SJCRH30 (cell line): Measurements from ENCODE around the gene VSIG2. TPM values are rescaled to one million over a fixed set of nuclear protein-coding genes. Genes with fewer than 3 reads are reported as not detected.

Experiments used
- DNase-seq, 2 experiments: peaks; one replicate each; pipeline ENCODE4 v3.0.0-alpha.2; 2015 to 2020
- H3K27ac ChIP-seq: fragments of 250-450 bp; sonication (Bioruptor Pico); 2 replicates; pipeline ENCODE4 v1.5.1; 2020; ENCODE audit warnings: mild to moderate bottlenecking, moderate library complexity
- H3K27me3 ChIP-seq: fragments of 250-450 bp; sonication (Bioruptor Pico); 2 replicates; pipeline ENCODE4 v1.5.1; 2020; ENCODE audit warnings: mild to moderate bottlenecking, moderate library complexity
- H3K36me3 ChIP-seq: fragments of 250-450 bp; sonication (Bioruptor Pico); 2 replicates; pipeline ENCODE4 v1.5.1; 2020; ENCODE audit warnings: mild to moderate bottlenecking, moderate library complexity
- H3K4me1 ChIP-seq: fragments of 250-450 bp; sonication (Bioruptor Pico); 2 replicates; pipeline ENCODE4 v1.5.1; 2020; ENCODE audit warnings: mild to moderate bottlenecking, moderate library complexity
- H3K4me3 ChIP-seq: fragments of 250-450 bp; sonication (Bioruptor Pico); 2 replicates; pipeline ENCODE4 v1.5.1; 2020; ENCODE audit warnings: mild to moderate bottlenecking, moderate library complexity
- H3K9me3 ChIP-seq: fragments of 250-450 bp; sonication (Bioruptor Pico); replicated peaks from 2 replicates; pipeline ENCODE4 v1.5.1; 2020; ENCODE audit warnings: mild to moderate bottlenecking, moderate library complexity
- total RNA-seq: library from RNA; depleted of rRNA; stranded (reverse); fragments of >200 nt; shearing (Covaris generic); gene quantifications from 2 replicates; pipeline ENCODE4 v1.2.3, GENCODE V29; 2014

Gene VSIG2
- total RNA-seq, 1 experiment from 2014 or later = not detected

DNA sequence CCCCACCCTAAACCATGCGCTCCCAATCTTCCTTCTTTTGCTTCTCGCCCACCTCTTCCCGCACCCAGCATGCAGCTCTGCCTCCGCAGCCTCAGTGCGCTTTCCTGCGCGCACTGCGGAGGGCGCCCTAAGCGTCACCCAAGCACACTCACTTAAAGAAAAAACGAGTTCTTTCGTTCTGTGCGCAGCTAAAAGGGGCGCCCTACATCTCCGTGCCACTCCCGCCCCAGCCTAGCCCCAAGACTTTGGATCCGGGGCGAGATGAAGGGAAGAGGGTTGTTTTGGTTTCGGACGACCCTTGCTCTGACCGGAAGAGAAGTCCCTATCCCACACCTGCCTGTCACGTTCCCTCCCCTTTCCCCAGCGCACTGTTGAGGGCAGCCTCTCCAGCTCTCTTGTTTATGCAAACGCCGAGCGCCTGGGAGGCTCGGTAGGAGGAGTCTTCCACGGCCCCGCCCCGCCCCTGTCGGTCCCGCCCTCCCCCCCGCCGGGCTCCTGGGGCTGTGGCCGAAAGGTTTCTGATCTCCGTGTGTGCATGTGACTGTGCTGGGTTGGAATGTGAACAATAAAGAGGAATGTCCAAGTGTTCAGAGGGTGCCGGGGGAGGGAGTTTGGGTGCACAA lies 5.3 kb downstream of the VSIG2 start:
- DNase-seq = no peak
- no peaks in the 10 kb centered on the region for H3K27me3 ChIP-seq
- no peak overlapping the region for H3K27ac ChIP-seq

DNA sequence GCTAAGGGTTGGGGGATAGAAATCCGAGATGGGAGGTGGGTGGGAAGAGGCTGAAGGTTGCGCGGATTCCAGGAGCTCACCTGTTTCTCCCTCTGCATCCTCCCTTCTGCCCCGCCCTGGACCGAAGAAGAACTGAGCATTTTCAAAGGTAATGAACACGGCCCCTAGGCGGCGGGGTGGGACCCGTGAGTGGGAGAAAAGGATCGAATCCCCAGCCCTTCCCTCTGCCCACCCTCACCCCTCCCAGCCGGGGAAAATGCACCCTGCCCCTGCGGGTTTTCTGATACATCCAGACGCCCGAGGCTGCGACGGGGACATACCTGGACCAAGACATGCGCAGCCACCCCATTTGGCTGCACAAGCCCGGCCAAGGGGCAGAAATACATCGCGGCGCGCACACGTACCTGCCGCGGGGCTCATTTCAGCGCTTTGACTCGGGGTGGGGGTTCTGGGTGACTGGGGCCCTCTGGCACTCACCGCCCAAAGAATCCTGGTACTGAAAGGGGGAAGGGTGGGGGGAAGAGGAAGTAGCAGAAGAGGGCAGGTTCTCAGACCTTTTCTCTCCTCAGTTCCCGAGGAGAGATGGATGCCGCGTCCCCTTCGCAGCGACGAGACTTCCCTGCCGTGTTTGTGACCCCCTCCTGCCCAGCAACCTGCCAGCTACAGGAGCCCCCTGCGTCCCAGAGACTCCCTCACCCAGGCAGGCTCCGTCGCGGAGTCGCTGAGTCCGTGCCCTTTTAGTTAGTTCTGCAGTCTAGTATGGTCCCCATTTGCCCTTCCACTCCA lies 6.0 kb downstream of the VSIG2 start:
- H3K27ac ChIP-seq = no peak overlapping the region
- H3K4me1 ChIP-seq = no peaks in the 10 kb centered on the region
- no peaks in the 10 kb centered on the region for H3K36me3 ChIP-seq
- DNase-seq = no peak
- no peaks in the 10 kb centered on the region for H3K27me3 ChIP-seq
- no peaks in the 10 kb centered on the region for H3K9me3 ChIP-seq
- no peak overlapping the region for H3K4me3 ChIP-seq

More for the DNA sequence above, 5.3 kb downstream of the VSIG2 start:
- Histone ChIP-seq H3K9me3 (no peaks in the 10 kb centered on the region), H3K4me1 (no peaks in the 10 kb centered on the region), H3K36me3 (no peaks in the 10 kb centered on the region), H3K4me3 (no peak overlapping the region)

- DNase-seq = no peak
- Histone ChIP-seq H3K27me3 (no peaks in the 10 kb centered on the region), H3K27ac (no peak overlapping the region), H3K4me3 (no peak overlapping the region), H3K36me3 (no peaks in the 10 kb centered on the region), H3K4me1 (no peaks in the 10 kb centered on the region), H3K9me3 (no peaks in the 10 kb centered on the region)
Observed at GRCh38 chr11:124745270-124745834, 6.7 kb downstream of the VSIG2 start.

DNA sequence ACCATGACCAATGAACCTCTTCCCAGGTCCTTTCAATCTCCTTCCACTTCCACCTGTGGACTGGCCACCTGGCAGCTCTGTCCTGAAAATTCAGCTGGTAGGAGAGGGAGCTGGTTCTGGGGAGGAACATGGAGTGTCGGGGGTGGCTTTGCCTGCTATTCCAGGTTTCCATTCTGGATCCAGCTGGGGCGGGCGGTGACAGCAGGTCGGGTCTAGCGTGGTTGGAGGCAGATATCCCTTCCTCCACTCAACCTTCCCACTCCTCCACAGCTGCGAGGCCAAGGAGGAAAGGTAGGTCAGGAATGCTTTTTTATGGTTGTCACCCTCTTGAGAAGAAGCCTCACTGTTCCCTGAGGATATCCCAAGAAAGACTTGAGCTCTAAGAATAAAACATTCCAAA lies 9.0 kb downstream of the VSIG2 start:
- Histone ChIP-seq H3K9me3 (no peaks in the 10 kb centered on the region), H3K36me3 (no peaks in the 10 kb centered on the region), H3K27ac (no peak overlapping the region), H3K27me3 (0 out of 2 replicates have a peak, but pooled peaks cover 3% of the 10 kb centered on the region), H3K4me1 (no peaks in the 10 kb centered on the region), H3K4me3 (no peak overlapping the region)
- no peak for DNase-seq

- no peaks in the 10 kb centered on the region for H3K4me1 ChIP-seq
- H3K27me3 ChIP-seq = 0 out of 2 replicates have a peak, but pooled peaks cover 3% of the 10 kb centered on the region
Observed at GRCh38 chr11:124742555-124742954, 9.5 kb downstream of the VSIG2 start.

GRCh38 chr11:124740277-124740882 lies 11.7 kb downstream of the VSIG2 start:
- H3K27me3 ChIP-seq = 0 out of 2 replicates have a peak, but pooled peaks cover 3% of the 10 kb centered on the region
- H3K27ac ChIP-seq = no peak overlapping the region; the same call in 1 of the 2 replicates
- H3K36me3 ChIP-seq = no peaks in the 10 kb centered on the region
- H3K4me1 ChIP-seq = no peaks in the 10 kb centered on the region
- peak overlapping the region; percentile 69 for H3K4me3 ChIP-seq
- DNase-seq = peak; percentile 27 to 36
- H3K9me3 ChIP-seq = no peaks in the 10 kb centered on the region

More at GRCh38 chr11:124742555-124742954, 9.5 kb downstream of the VSIG2 start:
- Histone ChIP-seq H3K36me3 (no peaks in the 10 kb centered on the region), H3K27ac (no peak overlapping the region), H3K4me3 (no peak overlapping the region), H3K9me3 (no peaks in the 10 kb centered on the region)
- DNase-seq = no peak

- 0 out of 2 replicates have a peak, but pooled peaks cover 3% of the 10 kb centered on the region for H3K27me3 ChIP-seq
- H3K4me1 ChIP-seq = no peaks in the 10 kb centered on the region
- H3K27ac ChIP-seq = no peak within 1 kb of the TSS; the same call in 1 of the 2 replicates
- no peaks in the 10 kb centered on the region for H3K36me3 ChIP-seq
- H3K9me3 ChIP-seq = no peaks in the 10 kb centered on the region
- DNase-seq = peak; percentile 88
- H3K4me3 ChIP-seq = peak within 1 kb of the TSS; percentile 69
Observed at GRCh38 chr11:124739479-124740276, 12.4 kb downstream of the VSIG2 start, which contains the start of gene NRGN. Gene NRGN, plus strand, starts transcription at chr11:124739942. Its CDS starts 143 bp downstream, at chr11:124740085.

DNA sequence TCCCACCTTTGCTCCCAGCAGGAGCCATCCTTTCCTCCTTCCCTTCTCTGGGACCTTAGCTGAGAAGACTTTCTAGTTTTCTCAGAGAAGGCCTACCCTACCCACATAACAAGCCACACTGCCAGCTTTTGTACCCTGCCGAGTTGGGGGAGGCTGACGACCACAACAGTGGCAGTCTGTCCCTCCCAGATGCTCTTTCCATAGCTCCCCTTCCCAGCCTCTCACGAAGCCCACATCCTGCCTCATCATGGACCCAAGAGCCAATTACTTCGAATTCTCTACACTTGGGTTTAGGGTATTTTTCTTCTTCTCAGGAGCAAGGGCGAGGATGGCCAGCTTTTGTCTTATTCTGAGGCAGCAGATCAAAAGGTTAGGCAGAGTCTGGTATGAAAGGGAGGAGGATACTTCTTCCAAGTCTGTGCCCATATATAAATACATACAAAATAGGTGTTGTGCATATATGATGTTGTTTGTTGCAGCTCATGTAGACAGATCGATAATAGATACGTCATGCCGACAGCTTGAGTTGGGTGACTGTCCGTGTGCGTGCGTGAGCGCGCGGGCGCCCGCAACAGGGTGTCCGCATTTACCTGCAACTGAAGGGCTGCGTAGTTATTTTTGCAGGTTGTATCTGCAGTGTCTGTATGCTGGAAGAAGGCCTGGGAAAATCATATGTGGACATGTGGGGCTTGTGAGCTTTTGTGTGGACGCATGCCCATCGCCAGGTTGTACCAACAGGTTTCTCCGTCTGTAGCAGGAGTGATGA lies 13.2 kb downstream of the VSIG2 start:
- Histone ChIP-seq H3K4me3 (peak overlapping the region; percentile 69), H3K27ac (no peak overlapping the region), H3K4me1 (no peaks in the 10 kb centered on the region), H3K36me3 (no peaks in the 10 kb centered on the region), H3K27me3 (0 out of 2 replicates have a peak, but pooled peaks cover 3% of the 10 kb centered on the region), H3K9me3 (no peaks in the 10 kb centered on the region)
- no peak for DNase-seq

GRCh38 chr11:124737638-124738305 lies 14.3 kb downstream of the VSIG2 start:
- Histone ChIP-seq H3K9me3 (no peaks in the 10 kb centered on the region), H3K27ac (no peak overlapping the region), H3K27me3 (0 out of 2 replicates have a peak, but pooled peaks cover 3% of the 10 kb centered on the region), H3K36me3 (no peaks in the 10 kb centered on the region), H3K4me1 (no peaks in the 10 kb centered on the region), H3K4me3 (no peak overlapping the region)
- no peak for DNase-seq

DNA sequence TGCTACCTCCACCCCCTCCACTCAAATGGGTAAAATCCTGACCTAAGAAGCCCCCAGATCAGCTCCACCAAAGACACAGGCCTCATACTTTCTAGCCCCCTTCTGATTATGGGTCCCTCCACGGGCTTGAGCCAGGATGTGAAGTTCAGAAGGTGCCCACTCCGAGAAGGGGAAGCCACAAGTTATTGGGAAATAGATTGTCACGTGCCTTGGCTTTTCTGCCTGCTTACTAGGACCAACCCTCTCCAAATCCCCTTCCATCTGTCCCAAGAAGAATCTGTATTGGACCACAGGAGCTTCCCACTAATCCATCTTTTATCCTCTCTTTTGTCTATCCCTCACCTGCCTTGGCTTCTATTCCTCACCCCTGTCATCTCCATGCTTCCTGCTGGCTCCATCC lies 15.3 kb downstream of the VSIG2 start:
- no peaks in the 10 kb centered on the region for H3K9me3 ChIP-seq
- no peaks in the 10 kb centered on the region for H3K36me3 ChIP-seq
- H3K4me3 ChIP-seq = no peak overlapping the region
- H3K27ac ChIP-seq = no peak overlapping the region
- H3K27me3 ChIP-seq = 0 out of 2 replicates have a peak, but pooled peaks cover 3% of the 10 kb centered on the region
- no peaks in the 10 kb centered on the region for H3K4me1 ChIP-seq
- no peak for DNase-seq

GRCh38 chr11:124732230-124732629 lies 19.8 kb downstream of the VSIG2 start:
- no peaks in the 10 kb centered on the region for H3K36me3 ChIP-seq
- H3K9me3 ChIP-seq = no peaks in the 10 kb centered on the region
- no peaks in the 10 kb centered on the region for H3K27me3 ChIP-seq
- no peaks in the 10 kb centered on the region for H3K4me1 ChIP-seq
- H3K4me3 ChIP-seq = no peak overlapping the region
- no peak for DNase-seq
- no peak overlapping the region for H3K27ac ChIP-seq

DNA sequence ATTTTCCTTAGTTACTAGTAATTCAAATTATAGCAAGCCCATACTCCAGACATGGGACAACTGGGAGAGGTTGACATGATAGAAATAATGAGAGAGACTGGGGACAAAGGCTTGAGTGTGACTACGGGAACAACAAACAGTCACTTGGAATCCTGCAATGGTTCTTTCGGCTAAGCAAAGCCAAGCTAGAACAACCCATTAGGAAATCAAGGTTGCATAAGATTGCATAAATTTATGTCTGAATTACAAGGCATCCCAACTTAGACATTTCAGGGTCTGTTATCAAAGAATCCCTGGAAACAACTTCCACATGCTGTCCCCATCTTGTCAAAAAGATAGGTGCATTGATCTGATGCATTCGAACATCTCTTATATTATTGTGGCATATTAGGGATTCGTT lies 22.5 kb downstream of the VSIG2 start:
- H3K9me3 ChIP-seq = no peaks in the 10 kb centered on the region
- H3K4me1 ChIP-seq = no peaks in the 10 kb centered on the region
- H3K27ac ChIP-seq = no peak overlapping the region
- no peak for DNase-seq
- H3K4me3 ChIP-seq = no peak overlapping the region
- H3K27me3 ChIP-seq = no peaks in the 10 kb centered on the region
- H3K36me3 ChIP-seq = no peaks in the 10 kb centered on the region

- no peaks in the 10 kb centered on the region for H3K36me3 ChIP-seq
- no peak for DNase-seq
- H3K27me3 ChIP-seq = no peaks in the 10 kb centered on the region
- no peak overlapping the region for H3K27ac ChIP-seq
- H3K9me3 ChIP-seq = no peaks in the 10 kb centered on the region
- H3K4me3 ChIP-seq = no peak overlapping the region
- H3K4me1 ChIP-seq = no peaks in the 10 kb centered on the region
Observed at GRCh38 chr11:124728134-124728533, 23.9 kb downstream of the VSIG2 start.
